Fibroblast of lung (primary cell): ENCODE results near the gene RSAD1. TPM values are rescaled to one million over a fixed set of nuclear protein-coding genes. Genes with fewer than 3 reads are reported as not detected.

Source experiments
- DNase-seq, 2 donors: peaks; one replicate each; pipeline versions ENCODE4 v3.0.0 to v3.0.0-alpha.2; 2010; ENCODE audit warnings: low read depth in 2 of 2
- H2AFZ ChIP-seq: 2 replicates; pipeline ENCODE4 v1.5.1; 2012; ENCODE audit warnings: low read length, control low read depth, inconsistent platforms
- H3K27ac ChIP-seq: 2 replicates; pipeline ENCODE4 v1.5.1; 2011; ENCODE audit warnings: low read length, control low read depth; ENCODE audit not compliant: insufficient read depth
- H3K27me3 ChIP-seq: 2 replicates; pipeline ENCODE4 v1.5.1; 2011; ENCODE audit warnings: mild to moderate bottlenecking, low read length; ENCODE audit not compliant: control insufficient read depth, insufficient read depth
- H3K36me3 ChIP-seq: 2 replicates; pipeline ENCODE4 v1.5.1; 2011; ENCODE audit warnings: low read length; ENCODE audit not compliant: control insufficient read depth, insufficient read depth
- H3K4me1 ChIP-seq: 2 replicates; pipeline ENCODE4 v1.5.1; 2011; ENCODE audit warnings: low read length; ENCODE audit not compliant: control insufficient read depth, insufficient read depth; ENCODE audit errors: extremely low read depth
- H3K4me2 ChIP-seq: 2 replicates; pipeline ENCODE4 v1.5.1; 2011; ENCODE audit warnings: low read length, control low read depth; ENCODE audit not compliant: insufficient read depth; ENCODE audit errors: extremely low read depth
- H3K4me3 ChIP-seq, 4 experiments: fragments of 200-600 bp in 1 of 4; sonication (generic) in 1 of 4; replicated peaks in 1 of 4; 2 replicates each; pipeline ENCODE4 v1.5.1; 2011 to 2016; ENCODE audit warnings: low read length in 4 of 4, low read depth in 3 of 4, mild to moderate bottlenecking in 3 of 4, control low read depth in 2 of 4, inconsistent platforms in 1 of 4, mixed read lengths in 1 of 4; ENCODE audit not compliant: insufficient read depth in 1 of 4; ENCODE audit errors: control extremely low read depth in 1 of 4
- H3K79me2 ChIP-seq: 2 replicates; pipeline ENCODE4 v1.5.1; 2012; ENCODE audit warnings: mild to moderate bottlenecking, low read length, inconsistent platforms; ENCODE audit not compliant: control insufficient read depth, insufficient read depth
- H3K9ac ChIP-seq: 2 replicates; pipeline ENCODE4 v1.5.1; 2011; ENCODE audit warnings: mild to moderate bottlenecking, low read length, control low read depth; ENCODE audit not compliant: insufficient read depth
- H3K9me3 ChIP-seq: 2 replicates; pipeline ENCODE4 v1.5.1; 2012; ENCODE audit warnings: low read depth, low read length; ENCODE audit not compliant: control insufficient read depth, insufficient read depth
- H4K20me1 ChIP-seq: 2 replicates; pipeline ENCODE4 v1.5.1; 2011; ENCODE audit warnings: low read length; ENCODE audit not compliant: control insufficient read depth, insufficient read depth; ENCODE audit errors: extremely low read depth
- CTCF ChIP-seq, 2 donors: IDR thresholded peaks in 1 of 2; conservative IDR thresholded peaks in 1 of 2; 1 replicate in 1 of 2; 2 replicates in 1 of 2; pipeline ENCODE4 v1.5.1; 2011 to 2012; ENCODE audit warnings: low read length in 2 of 2, control low read depth in 1 of 2, inconsistent platforms in 1 of 2, low read depth in 1 of 2, mild to moderate bottlenecking in 1 of 2
- EZH2 ChIP-seq: IDR thresholded peaks from 2 replicates; pipeline ENCODE4 v1.5.1; 2012; ENCODE audit warnings: low read length, control low read depth, mild to moderate bottlenecking; ENCODE audit errors: missing control alignments
- polyA plus RNA-seq, 2 donors: library from polyadenylated mRNA; depleted of rRNA in 1 of 2; stranded (reverse) in 1 of 2; unstranded in 1 of 2; fragments of >200 nt; gene quantifications; 2 replicates each; pipeline ENCODE4 v1.2.1, GENCODE V29; 2011 to 2012; ENCODE audit warnings: missing spikeins in 1 of 2
- total RNA-seq: library from RNA; depleted of rRNA; stranded (reverse); fragments of >200 nt; gene quantifications from 2 replicates; pipeline ENCODE4 v1.2.1, GENCODE V29; 2014

The RSAD1 gene
- total and polyA plus RNA-seq, 2 donors (not counting 1 experiment from before 2014, with no cell fraction given) = 12.5 to 28.4 TPM

GRCh38 chr17:50466371-50467113 lies 12.1 kb upstream of the RSAD1 start:
- H3K9ac ChIP-seq = no peak overlapping the region
- no peak for TF ChIP-seq CTCF (conservative IDR thresholded peaks at IDR 0.05 in 1 of 2, IDR thresholded peaks at IDR 0.05 in 1 of 2; ENCODE audit: low read depth in 1 of 2, low read length in 2 of 2)
- no peak for TF ChIP-seq EZH2

GRCh38 chr17:50467114-50467854 lies 11.4 kb upstream of the RSAD1 start:
- H3K4me1 ChIP-seq = no peaks in the 10 kb centered on the region
- no peaks in the 10 kb centered on the region for H3K79me2 ChIP-seq
- H3K9ac ChIP-seq = no peak overlapping the region
- H3K36me3 ChIP-seq = no peaks in the 10 kb centered on the region
- no peak for DNase-seq
- no peaks in the 10 kb centered on the region for H3K9me3 ChIP-seq
- H2AFZ ChIP-seq = no peak overlapping the region
- H3K4me2 ChIP-seq = no peak overlapping the region
- no peaks in the 10 kb centered on the region for H4K20me1 ChIP-seq
- H3K27me3 ChIP-seq = peaks cover 20% of the 10 kb centered on the region
- TF ChIP-seq CTCF (conservative IDR thresholded peaks at IDR 0.05 in 1 of 2, IDR thresholded peaks at IDR 0.05 in 1 of 2; ENCODE audit: low read depth in 1 of 2, low read length in 2 of 2) (no peak), EZH2 (no peak)
- H3K27ac ChIP-seq = no peak overlapping the region
- H3K4me3 ChIP-seq = no peak overlapping the region

More at GRCh38 chr17:50466371-50467113, 12.1 kb upstream of the RSAD1 start:
- H4K20me1 ChIP-seq = no peaks in the 10 kb centered on the region
- no peaks in the 10 kb centered on the region for H3K4me1 ChIP-seq
- H3K9me3 ChIP-seq = no peaks in the 10 kb centered on the region
- no peaks in the 10 kb centered on the region for H3K36me3 ChIP-seq
- H2AFZ ChIP-seq = no peak overlapping the region
- no peak overlapping the region for H3K4me2 ChIP-seq
- peaks cover 20% of the 10 kb centered on the region for H3K27me3 ChIP-seq
- no peaks in the 10 kb centered on the region for H3K79me2 ChIP-seq
- H3K4me3 ChIP-seq = no peak overlapping the region
- DNase-seq = no peak
- H3K27ac ChIP-seq = no peak overlapping the region

- Histone ChIP-seq H3K27ac (no peak overlapping the region), H3K9ac (no peak overlapping the region), H3K36me3 (no peaks in the 10 kb centered on the region), H3K9me3 (no peaks in the 10 kb centered on the region), H4K20me1 (no peaks in the 10 kb centered on the region), H3K4me3 (no peak overlapping the region), H3K27me3 (peaks cover 20% of the 10 kb centered on the region), H3K79me2 (no peaks in the 10 kb centered on the region), H3K4me1 (no peaks in the 10 kb centered on the region), H2AFZ (no peak overlapping the region), H3K4me2 (no peak overlapping the region)
- no peak for DNase-seq
- TF ChIP-seq CTCF (conservative IDR thresholded peaks at IDR 0.05 in 1 of 2, IDR thresholded peaks at IDR 0.05 in 1 of 2; ENCODE audit: low read depth in 1 of 2, low read length in 2 of 2) (no peak), EZH2 (no peak)
Observed at GRCh38 chr17:50467855-50468303, 10.8 kb upstream of the RSAD1 start.
